SKM-1 treated with dmso at 0.1 percent for 144 hours (cell line): ENCODE results near the gene VAPB.
"Not testable (repeated sequence)": the region's sequence is repeated elsewhere in the genome, so short reads cannot be mapped to it uniquely, and the experiment has no call there.

Source experiments
- DNase-seq: peaks from one replicate; lab custom pipeline; 2025; ENCODE audit not compliant: unreplicated experiment; lab: John Stamatoyannopoulos, UW

Gene VAPB

GRCh38 chr20:58406422-58407001 is 17.5 kb downstream of the VAPB start:
- DNase-seq, result no peak

- DNase-seq, result no peak
Measured at GRCh38 chr20:58407201-58407873, 18.3 kb downstream of the VAPB start.

GRCh38 chr20:58407966-58408557 is 19.0 kb downstream of the VAPB start:
- no peak for DNase-seq

GRCh38 chr20:58408603-58409246 is 19.7 kb downstream of the VAPB start:
- DNase-seq, result no peak

GRCh38 chr20:58414216-58414615 is 25.2 kb downstream of the VAPB start:
- DNase-seq, result not testable (repeated sequence)

GRCh38 chr20:58414786-58415185 is 25.8 kb downstream of the VAPB start:
- DNase-seq, result not testable (repeated sequence)

GRCh38 chr20:58416057-58416456 is 27.0 kb downstream of the VAPB start:
- no peak for DNase-seq

- no peak for DNase-seq
Measured at GRCh38 chr20:58416835-58417234, 27.8 kb downstream of the VAPB start.

- no peak for DNase-seq
Measured at GRCh38 chr20:58417438-58417837, 28.4 kb downstream of the VAPB start.

- DNase-seq, result no peak
Measured at GRCh38 chr20:58418949-58419748, 30.1 kb downstream of the VAPB start.

GRCh38 chr20:58420798-58421496 is 31.9 kb downstream of the VAPB start:
- DNase-seq, result no peak

GRCh38 chr20:58421497-58421850 is 32.4 kb downstream of the VAPB start:
- DNase-seq, result no peak

- no peak for DNase-seq
Measured at GRCh38 chr20:58424218-58424969, 35.4 kb downstream of the VAPB start.

GRCh38 chr20:58427571-58427970 is 38.5 kb downstream of the VAPB start:
- not testable (repeated sequence) for DNase-seq

GRCh38 chr20:58428364-58428763 is 39.3 kb downstream of the VAPB start:
- no peak for DNase-seq

GRCh38 chr20:58429303-58429702 is 40.3 kb downstream of the VAPB start:
- no peak for DNase-seq

GRCh38 chr20:58431134-58431533 is 42.1 kb downstream of the VAPB start:
- no peak for DNase-seq

- no peak for DNase-seq
Measured at GRCh38 chr20:58432186-58432954, 43.3 kb downstream of the VAPB start.

- no peak for DNase-seq
Measured at GRCh38 chr20:58433029-58433647, 44.1 kb downstream of the VAPB start.
